GM18499 (cell line): ENCODE data around the gene TOM1L2.

ENCODE experiments used
- ATAC-seq: cut with Tn5 transposase; IDR thresholded peaks from one replicate; pipeline ENCODE4 v1.9.1; 2021; ENCODE audit warnings: moderate number of reproducible peaks; ENCODE audit not compliant: insufficient read depth, unreplicated experiment

The TOM1L2 gene

GRCh38 chr17:17824783-17825614 is 147.2 kb downstream of the TOM1L2 start:
- no peak for ATAC-seq

GRCh38 chr17:17824119-17824782 is 147.9 kb downstream of the TOM1L2 start:
- no peak for ATAC-seq

DNA sequence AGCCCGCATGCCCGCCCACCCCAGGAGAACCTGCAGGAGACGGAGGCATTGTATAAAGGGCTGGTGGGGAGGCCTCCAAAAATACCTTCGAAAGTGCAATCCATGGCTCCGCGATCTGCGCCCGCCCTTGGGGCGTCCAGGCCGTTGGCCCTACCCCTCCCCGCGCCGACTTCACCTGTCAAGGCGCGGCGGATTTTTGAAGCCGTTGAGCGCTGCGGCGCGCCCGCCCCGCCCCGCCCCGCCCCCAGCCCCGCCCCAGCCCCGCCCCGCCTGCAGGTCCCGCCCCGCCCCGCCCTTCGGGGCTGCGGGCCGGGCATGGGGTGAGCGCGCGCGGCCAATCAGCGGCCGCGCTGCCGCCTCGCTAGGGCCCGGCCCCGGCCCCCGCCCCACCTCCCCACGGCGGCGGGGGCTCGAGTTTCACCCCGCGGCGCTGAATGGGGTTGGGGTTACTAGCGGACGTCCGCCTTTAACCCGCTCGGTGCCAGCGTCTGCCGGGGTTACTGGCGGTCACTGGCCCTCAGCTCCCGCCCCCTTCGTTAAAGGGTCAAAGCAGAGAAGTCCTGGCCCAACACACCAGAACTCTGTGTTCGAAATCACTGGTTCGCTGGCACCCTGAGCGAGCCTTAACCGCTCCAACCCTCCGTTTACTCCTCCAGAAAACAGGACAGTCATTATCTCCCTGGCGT is 148.6 kb downstream of the TOM1L2 start:
- peak; percentile 40 for ATAC-seq

GRCh38 chr17:17822616-17823015 is 149.6 kb downstream of the TOM1L2 start:
- no peak for ATAC-seq

DNA sequence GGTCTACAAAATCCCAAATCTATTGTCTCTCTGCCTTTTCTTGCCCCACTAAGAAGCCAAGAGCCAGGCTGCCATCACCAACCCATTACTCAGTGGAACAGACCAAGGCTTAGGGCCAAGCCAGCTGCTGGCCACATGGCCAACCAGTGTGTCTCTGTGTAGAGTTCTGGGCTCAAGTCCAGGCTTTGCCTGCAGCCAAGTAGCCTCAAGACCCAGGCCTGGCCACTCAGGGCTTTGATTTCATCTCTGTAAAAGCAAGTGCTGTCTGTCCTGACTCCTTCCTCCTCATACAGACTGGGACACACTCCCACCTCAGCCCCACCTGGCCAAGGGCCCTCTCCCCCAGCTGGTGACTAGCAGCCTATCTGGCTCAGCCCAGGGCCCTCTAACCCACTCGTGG is 150.0 kb downstream of the TOM1L2 start:
- ATAC-seq = no peak

DNA sequence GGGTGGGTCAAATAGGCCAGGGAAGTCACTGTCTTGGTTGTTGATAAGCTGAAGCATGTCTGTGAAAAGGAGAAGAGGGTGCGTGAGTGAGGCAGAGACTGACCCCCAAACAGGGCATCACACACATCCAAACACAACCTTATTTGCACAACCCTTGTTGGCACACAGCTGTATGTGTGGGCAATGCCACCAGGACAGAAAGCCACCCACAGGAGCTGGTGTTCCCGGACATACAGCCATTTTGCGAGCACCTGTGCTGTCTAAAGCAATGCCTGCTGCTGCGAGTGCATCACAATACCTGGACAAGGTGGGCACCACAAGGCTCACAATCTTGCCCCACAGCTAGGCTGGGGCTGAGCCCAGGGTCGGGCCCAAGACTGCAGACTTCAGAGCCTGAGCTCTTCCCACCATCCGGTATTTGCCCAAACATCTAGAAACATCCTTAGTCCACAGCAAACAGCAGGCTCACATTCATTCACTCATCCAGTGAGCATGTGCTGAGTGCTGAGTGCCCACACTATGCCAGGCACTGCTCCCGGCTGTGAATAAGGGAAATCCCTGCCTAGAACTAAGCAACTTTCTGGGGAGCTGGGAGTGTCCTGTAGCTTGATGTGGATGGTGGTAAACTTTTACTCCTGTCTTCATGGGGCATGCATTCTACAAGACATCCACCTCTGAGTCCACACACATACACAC is 151.6 kb downstream of the TOM1L2 start:
- ATAC-seq = no peak

DNA sequence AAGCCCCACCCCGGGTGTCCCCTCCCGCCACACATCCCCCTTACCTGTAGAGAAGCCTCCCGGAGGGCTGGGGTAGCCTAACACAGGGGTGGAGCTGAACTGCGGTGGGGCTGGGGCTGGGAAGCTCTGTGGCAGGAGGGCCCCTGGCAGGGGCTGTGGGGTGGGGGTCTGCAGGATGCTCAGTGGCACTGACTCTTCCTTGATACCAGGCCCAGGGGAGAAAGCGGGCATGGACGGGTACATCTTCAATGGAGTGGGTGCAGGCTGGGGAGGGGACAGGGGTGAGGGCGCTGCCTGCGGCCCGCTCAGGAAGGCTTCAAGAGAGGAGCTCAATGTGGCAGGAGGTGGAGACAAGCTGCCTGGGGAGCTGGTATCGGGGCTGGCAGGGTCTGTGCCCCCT is 152.2 kb downstream of the TOM1L2 start:
- no peak for ATAC-seq

DNA sequence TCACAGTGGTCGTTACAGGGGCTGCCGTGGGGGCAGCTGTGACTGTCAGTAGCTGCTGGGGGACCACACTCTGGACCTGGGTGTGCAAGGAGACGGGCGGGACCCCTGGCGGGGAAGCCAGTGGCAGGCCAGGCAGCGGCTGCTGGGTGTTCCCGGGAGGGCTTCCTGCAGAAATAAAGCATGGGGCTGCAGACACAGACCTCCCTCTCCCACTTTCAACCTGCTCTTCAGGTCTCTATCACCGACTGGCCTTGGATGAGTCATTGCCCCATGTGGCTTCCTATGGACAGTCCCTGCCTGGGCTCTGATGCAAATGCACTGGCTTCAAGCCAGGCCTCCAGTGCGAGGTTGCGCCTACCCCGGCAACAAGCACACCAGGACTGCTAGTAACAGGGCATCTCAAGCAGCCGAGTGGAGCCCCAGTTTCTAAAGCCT is 152.6 kb downstream of the TOM1L2 start:
- no peak for ATAC-seq

GRCh38 chr17:17819111-17819510 is 153.1 kb downstream of the TOM1L2 start:
- ATAC-seq = no peak

GRCh38 chr17:17818088-17818526 is 154.1 kb downstream of the TOM1L2 start:
- no peak for ATAC-seq

DNA sequence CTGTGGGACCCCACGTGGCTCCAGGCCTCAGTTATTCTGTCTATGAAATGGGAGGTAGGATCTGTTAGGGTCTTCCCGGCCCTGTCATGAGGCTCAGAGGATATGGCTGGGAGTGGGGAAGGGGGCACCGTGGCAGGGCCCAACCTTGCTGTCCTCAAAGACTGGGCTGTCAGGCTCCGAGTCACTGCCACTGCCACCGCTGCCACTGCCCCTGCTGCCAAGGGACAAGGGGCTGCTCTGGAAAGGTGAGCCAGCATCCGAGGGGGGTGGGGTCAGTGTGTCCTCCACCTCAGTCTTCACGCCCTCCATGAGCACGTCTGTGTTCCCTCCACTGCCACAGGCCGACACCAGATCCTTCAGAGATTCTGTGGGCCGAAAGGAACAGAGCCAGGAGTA is 154.7 kb downstream of the TOM1L2 start:
- ATAC-seq = no peak

DNA sequence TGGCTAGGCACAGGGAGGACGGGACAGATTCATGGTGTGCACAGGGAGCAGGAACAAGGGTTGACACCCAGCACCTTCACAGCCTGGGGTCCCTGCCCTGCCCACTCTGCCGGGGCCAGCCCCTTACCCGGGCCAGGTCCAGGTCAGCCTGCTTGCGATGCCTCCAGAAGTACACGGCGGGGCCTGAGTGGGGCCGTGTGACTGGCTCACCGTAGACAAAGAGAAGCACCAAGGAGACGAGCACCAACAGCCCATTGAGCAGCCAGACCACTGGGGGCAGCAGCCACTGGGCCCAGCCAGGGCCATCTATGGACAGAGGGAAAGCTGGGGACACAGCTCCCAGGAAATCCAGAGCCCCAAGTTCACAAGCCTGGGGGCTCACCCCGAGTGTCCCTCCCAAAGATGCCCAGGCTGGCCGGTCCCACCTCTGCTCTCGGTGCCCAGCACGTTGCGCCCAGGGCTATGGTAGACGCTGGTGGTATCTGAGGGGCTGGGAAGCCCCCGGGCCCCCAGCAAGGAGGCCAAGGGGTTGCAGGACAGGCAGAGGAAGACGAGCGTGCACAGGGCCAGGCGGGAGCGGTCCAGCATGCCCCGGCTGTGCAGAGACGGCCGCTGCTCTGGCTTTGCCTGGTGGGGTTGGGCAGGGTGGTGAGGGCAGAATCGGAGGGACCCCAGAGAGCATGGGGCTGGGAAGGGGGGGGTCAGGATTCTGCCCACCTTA is 155.2 kb downstream of the TOM1L2 start:
- ATAC-seq = no peak

DNA sequence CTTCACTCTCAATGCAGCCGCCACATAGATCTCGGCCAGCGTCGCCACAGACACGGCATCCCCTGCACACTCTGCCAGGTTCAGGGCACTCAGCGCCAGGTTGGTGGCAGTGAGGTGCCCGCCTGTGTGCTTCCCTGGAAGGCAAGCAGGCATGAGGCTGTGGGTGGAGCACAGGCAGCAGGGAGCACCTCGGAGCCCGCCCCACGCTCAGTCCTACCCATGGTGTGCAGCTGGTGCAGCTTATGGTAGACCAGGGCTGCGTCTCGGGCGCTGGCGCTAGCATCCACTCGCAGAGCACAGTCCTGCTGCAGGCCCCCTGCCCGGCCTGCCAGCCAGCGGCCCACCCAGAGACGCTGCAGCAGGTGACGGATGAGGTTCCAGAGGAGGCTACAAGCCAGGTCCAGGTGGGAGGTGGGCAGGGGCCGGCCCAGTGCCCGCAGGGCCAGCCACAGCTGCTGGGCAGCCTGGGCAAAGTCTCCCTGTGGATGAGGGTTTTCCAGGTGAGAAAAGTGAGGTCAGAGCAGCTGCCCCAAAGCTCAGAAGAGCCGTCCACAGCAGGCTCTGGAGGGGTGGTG is 155.9 kb downstream of the TOM1L2 start:
- no peak for ATAC-seq

- ATAC-seq = no peak
Measured at GRCh38 chr17:17815436-17816200, 156.6 kb downstream of the TOM1L2 start.

DNA sequence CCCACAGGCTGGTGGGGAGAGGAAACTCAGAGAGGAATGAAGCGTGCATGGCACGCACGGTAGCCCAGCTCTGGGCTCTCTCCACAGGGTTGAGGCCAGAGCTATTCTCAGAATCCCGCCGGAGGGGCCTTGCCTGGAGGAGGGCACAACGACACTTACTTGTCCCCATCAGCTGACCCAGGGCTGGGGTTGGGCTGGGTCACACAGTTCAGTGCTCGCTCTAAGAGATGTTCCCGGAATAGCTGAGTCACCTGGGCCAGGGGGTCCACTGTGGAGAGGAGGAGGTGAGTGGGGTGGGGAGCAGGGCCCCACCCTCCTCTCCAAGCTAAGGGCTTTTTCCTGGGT is 157.2 kb downstream of the TOM1L2 start:
- no peak for ATAC-seq

DNA sequence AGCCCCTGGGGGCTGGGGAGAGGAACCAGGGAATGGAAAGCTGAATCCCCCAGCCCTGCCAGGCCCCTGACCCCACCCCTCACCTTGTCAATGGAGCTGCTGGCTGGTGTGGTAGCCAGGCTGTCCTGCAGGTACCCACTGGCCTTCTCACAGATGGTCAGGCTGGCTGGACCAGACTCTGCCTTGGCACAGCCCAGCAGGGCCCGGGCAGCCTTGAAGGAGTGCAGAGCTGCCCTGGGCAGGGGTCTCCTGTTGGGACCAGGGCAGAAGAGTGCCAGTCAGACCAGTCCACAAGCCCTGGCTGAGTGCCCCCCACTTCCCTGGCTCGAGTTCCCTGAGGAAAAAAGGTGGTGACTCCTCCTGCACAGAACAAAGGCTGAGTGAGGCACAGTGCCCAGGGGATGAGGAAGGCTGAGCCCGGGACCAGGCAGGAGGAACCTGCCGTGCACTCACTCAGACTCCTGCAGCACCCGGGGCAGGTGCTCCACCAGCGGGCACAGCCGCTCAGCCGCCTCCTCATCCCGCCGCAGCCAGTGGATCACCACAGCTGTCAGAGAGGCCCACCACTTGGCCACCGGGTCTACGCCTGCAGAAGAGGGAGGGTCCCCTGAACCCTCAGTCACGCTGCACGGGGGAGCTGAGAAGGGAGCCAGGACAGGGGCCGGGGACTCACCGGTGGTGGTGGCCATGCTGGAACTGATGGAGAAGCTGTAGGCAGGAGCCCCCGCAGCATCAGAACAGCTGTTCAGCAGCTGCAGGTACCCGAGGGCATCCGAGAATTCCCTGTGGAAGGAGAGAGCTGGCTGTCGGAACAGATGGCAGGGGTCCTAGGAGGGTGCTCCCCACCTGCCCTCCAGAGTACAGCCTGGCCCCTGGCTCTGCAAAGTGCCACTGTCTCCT is 157.8 kb downstream of the TOM1L2 start:
- no peak for ATAC-seq

GRCh38 chr17:17813725-17814095 is 158.5 kb downstream of the TOM1L2 start:
- no peak for ATAC-seq
